Fibroblast of pulmonary artery (primary cell): ENCODE measurements around the gene DPM2.

ENCODE experiments used
- DNase-seq: peaks from one replicate; pipeline ENCODE4 v3.0.0-alpha.2; 2010; ENCODE audit warnings: low read depth
- H3K4me3 ChIP-seq: replicated peaks from 2 replicates; pipeline ENCODE4 v1.5.1; 2011; ENCODE audit warnings: low read depth, mild to moderate bottlenecking, control low read depth, low read length, moderate library complexity
- TF ChIP-seq, protein P1 (sequence below): IDR thresholded peaks from 2 replicates; pipeline ENCODE4 v1.5.1; 2011; ENCODE audit warnings: mild to moderate bottlenecking, control low read depth, low read length, inconsistent platforms; ENCODE audit errors: missing control alignments

DPM2 gene

DNA sequence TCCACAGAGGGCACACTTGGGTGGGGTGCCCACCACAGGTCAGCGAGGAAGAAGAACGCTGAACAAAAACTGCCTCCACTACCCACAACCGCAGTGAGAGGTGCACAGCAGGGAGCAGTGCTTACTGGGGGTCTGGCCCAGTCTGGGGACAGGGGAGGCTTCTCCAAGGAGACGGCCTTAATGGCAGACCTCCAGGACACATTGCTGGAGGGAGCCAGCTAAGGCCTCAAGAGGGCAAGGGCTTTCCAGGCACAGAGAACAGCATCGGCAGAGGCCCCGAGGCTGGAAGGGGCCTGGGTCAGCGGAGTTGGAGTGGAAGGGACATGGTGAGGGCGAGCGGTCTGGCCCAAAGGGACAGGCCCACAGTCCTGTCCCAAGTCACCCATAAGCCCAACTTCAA, 8.3 kb upstream of the DPM2 start:
- DNase-seq, result no peak
- TF ChIP-seq, protein P1, sequence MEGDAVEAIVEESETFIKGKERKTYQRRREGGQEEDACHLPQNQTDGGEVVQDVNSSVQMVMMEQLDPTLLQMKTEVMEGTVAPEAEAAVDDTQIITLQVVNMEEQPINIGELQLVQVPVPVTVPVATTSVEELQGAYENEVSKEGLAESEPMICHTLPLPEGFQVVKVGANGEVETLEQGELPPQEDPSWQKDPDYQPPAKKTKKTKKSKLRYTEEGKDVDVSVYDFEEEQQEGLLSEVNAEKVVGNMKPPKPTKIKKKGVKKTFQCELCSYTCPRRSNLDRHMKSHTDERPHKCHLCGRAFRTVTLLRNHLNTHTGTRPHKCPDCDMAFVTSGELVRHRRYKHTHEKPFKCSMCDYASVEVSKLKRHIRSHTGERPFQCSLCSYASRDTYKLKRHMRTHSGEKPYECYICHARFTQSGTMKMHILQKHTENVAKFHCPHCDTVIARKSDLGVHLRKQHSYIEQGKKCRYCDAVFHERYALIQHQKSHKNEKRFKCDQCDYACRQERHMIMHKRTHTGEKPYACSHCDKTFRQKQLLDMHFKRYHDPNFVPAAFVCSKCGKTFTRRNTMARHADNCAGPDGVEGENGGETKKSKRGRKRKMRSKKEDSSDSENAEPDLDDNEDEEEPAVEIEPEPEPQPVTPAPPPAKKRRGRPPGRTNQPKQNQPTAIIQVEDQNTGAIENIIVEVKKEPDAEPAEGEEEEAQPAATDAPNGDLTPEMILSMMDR, result no peak
- no peak overlapping the region for H3K4me3 ChIP-seq

DNA sequence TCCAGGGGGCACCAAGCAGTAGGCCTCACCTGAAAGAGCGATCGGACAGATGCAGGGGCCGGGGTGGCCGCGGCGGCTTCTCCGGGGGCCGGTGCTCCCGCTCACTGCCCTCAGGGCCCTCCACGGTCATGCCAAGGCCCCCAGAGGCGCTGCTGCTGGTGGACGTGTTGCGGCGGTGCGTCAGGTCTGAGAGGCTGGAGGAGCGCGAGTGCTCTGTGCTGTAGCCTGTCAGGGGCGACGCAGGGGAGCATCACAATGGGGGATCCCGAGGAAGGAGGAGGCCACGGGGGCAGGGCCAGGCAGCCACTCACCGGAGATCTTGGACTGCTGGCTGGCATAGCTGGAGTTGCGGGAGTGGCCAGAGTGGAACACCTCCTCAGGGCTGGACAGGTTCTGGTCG, 7.7 kb upstream of the DPM2 start:
- no peak overlapping the region for H3K4me3 ChIP-seq
- DNase-seq, result no peak
- TF ChIP-seq, protein P1, result no peak

- no peak for DNase-seq
- TF ChIP-seq, protein P1, result no peak
- H3K4me3 ChIP-seq, result no peak overlapping the region
Measured at GRCh38 chr9:127944586-127945218, 7.0 kb upstream of the DPM2 start.

- TF ChIP-seq, protein P1, result peak; percentile 91
- H3K4me3 ChIP-seq, result no peak overlapping the region
- DNase-seq, result peak; percentile 77
Measured at GRCh38 chr9:127943731-127944144, 6.1 kb upstream of the DPM2 start.

DNA sequence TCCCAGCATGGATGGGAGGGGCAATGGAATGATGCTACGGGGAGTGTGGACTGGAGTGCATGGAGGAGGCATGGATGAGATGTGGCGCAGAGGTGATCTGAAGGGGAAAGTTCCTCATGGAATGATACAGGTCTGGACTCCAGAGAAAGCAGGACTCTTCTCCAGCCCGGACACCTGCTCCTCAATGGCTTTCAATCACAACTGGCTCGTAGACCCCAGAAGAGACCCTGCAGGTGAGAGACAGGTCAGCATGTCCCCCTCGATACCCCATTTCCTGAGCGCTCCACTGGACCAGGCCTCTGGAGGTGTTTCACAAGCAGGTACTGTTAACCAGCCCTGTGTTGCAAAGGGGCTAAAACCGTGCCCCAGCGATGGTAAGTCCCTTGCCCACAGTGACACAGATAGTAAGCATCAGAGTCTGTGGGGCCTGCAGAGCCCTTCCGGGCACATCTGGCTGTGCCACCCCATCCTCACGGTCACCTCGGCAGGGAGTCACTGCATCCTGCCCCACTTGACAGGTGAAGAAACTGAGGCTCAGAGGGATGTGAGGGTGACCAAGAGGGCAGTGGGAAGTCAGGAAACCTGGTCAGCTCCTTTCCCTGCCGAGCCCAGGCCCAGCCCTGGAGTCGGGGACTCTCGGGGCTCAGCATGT, 5.5 kb upstream of the DPM2 start:
- no peak for DNase-seq
- TF ChIP-seq, protein P1, result no peak
- H3K4me3 ChIP-seq, result no peak overlapping the region

DNA sequence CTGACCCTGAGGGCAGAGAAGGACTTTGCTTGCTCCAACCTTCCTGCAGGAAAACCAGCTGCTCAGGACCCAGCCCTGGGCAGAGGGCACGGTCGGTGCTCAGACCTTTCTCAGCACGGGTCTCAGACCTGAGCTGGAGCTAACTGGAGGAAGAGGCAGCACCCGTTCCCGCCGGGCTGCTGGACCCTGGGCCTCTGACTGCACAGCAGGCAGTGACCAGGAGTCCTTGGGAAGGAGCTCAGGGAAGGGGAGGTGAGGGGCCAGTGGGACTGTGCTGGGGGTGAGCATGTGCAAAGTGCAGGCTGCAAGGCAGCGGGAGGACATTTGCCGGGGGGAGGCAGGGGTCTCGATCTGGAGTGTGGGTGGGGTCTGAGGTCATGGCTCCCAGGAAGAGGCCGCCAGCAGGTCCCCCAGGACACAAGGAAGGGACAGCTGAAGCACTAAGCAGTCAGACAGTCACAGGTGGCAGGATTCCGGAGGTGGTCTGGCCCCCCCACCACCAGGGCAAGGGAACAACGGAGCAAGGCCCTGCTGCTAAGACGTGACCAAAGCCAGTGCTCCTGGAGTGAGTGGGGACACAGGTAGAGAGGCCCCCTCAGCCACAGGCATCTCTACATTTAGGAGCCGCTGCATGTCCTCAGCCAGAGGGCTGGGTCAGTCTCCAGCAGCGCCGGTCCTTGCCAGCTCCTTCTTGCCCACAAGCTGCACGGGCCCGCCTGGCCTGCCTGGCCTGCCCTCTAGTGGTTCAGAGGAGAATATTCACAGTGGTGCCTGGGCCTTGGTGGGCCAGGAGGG, 4.8 kb upstream of the DPM2 start:
- TF ChIP-seq, protein P1, result peak; percentile 75
- H3K4me3 ChIP-seq, result no peak overlapping the region
- DNase-seq, result peak; percentile 73

DNA sequence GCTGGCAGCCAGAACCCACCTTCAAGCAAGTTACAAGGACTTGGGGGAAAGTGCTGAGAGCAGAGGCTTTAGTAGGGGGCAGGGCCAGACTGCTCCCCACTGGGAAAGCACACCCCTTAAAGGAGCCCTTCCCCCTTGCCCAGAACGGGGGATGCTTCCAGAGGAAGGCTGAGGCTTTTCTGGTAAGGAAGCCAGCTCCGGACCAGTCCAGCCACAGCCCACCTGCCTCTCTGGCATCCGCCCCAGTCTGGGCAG, 4.2 kb upstream of the DPM2 start:
- TF ChIP-seq, protein P1, result no peak
- H3K4me3 ChIP-seq, result no peak overlapping the region
- DNase-seq, result no peak
